Upper lobe of left lung (tissue), 4 donors: ENCODE measurements around the gene ENTREP3.

Experiments
- POLR2A ChIP-seq, 4 donors: fragments of 450-650 bp; IDR thresholded peaks; one replicate each; pipeline ENCODE4 v1.5.1; 2016 to 2017; ENCODE audit warnings: antibody characterized with exemption in 4 of 4, mild to moderate bottlenecking in 2 of 4
- POLR2AphosphoS5 ChIP-seq, 2 donors: sonication (generic); formaldehyde crosslinking; IDR thresholded peaks; one replicate each; pipeline ENCODE4 v1.5.1; 2017; ENCODE audit warnings: antibody characterized with exemption in 2 of 2
- TF ChIP-seq, protein P1 (sequence below), 6 experiments: fragments of 450-650 bp in 4 of 6; fragments of 200-600 bp in 2 of 6; sonication (generic) in 2 of 6; IDR thresholded peaks; one replicate each; pipeline ENCODE4 v1.5.1; 2016 to 2019; ENCODE audit warnings: antibody characterized with exemption in 6 of 6

DNA sequence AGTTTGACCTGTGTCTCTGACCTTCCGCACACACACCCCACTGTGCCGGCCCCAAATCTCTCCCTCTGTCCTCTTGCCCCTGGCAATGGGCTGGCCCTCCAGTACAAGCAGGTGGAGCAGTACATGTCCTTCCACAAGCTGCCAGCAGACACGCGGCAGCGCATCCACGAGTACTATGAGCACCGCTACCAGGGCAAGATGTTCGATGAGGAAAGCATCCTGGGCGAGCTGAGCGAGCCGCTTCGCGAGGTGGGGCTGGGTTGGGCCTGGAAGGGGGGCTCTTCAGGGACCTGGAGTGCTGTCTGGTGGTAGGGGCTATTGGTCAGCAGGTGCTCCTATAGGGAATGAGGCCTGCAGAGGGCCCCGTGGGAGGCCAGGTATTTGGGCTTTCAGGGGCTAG, 29.8 kb upstream of the ENTREP3 start:
- TF ChIP-seq, protein P1, sequence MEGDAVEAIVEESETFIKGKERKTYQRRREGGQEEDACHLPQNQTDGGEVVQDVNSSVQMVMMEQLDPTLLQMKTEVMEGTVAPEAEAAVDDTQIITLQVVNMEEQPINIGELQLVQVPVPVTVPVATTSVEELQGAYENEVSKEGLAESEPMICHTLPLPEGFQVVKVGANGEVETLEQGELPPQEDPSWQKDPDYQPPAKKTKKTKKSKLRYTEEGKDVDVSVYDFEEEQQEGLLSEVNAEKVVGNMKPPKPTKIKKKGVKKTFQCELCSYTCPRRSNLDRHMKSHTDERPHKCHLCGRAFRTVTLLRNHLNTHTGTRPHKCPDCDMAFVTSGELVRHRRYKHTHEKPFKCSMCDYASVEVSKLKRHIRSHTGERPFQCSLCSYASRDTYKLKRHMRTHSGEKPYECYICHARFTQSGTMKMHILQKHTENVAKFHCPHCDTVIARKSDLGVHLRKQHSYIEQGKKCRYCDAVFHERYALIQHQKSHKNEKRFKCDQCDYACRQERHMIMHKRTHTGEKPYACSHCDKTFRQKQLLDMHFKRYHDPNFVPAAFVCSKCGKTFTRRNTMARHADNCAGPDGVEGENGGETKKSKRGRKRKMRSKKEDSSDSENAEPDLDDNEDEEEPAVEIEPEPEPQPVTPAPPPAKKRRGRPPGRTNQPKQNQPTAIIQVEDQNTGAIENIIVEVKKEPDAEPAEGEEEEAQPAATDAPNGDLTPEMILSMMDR (IDR thresholded peaks at IDR 0.05): no peak
- no peak for TF ChIP-seq POLR2AphosphoS5 (IDR thresholded peaks at IDR 0.05)
- TF ChIP-seq POLR2A (IDR thresholded peaks at IDR 0.05): no peak
